Endothelial cell of hepatic sinusoid (primary cell): ENCODE data around the gene NOP56.
"Not testable (repeated sequence)": the region's sequence is repeated elsewhere in the genome, so short reads cannot be mapped to it uniquely, and the experiment has no call there.

Source experiments
- in situ Hi-C: cut with HindIII; loops from 2 replicates; pipeline ENCODE4 v1.10.0; 2017; ENCODE audit warnings: low sequenced_read_pairs

NOP56 gene

DNA sequence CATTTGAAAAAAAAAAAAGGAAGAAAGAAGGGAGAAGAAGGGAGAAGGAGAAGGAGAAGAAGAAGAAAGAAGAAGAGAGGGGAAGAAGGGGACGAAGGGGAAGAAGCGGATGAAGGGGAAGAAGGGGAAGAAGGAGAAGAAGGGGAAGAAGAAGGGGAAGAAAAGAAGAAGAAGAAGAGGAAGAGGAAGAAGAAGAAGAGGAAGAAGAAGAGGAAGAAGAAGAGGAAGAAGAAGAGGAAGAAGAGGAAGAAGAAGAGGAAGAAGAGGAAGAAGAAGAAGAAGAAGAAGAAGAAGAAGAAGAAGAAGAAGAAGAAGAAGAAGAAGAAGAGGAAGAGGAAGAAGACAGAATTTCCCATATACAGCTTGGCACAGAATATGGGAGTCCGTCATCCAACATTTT, 29.6 kb downstream of the NOP56 start:
- in situ Hi-C loops, result not testable (repeated sequence)

DNA sequence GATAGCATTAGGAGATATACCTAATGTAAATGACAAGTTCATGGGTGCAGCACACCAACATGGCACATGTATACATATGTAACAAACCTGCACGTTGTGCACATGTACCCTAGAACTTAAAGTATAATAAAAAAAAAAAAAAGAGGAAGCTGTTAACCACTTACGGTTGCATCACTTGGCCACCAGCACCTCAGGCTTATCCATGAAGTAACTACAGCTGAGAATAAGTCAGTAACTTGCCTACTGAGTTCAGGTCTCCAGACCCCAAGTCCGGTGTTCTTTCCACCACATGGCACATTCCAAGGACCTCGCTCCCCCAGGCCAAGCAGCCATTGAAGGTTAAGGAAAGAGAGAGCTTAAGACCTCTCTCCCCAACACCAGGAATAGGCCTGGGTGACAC, 32.4 kb downstream of the NOP56 start:
- in situ Hi-C loops, result not testable (repeated sequence)

DNA sequence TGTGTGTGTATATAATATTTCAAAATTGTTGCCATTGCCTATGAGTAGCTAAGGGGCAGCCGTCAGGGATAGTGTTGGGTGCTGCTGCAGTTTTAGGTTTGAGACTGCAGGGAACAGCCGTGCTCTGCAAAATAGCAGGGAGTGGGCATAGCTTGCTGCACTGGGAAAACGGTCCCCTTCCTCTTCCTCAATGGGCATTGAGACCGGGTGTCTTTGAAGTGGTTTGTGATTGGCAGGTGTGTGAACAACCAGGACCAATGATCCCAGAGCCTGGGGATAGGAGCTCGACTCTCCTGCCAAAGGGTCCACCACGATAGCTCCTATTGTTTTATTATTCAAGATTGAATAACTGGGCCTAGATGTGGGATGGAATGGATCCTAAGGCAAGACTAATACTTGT, 35.1 kb downstream of the NOP56 start:
- in situ Hi-C loops, result no loop called here

DNA sequence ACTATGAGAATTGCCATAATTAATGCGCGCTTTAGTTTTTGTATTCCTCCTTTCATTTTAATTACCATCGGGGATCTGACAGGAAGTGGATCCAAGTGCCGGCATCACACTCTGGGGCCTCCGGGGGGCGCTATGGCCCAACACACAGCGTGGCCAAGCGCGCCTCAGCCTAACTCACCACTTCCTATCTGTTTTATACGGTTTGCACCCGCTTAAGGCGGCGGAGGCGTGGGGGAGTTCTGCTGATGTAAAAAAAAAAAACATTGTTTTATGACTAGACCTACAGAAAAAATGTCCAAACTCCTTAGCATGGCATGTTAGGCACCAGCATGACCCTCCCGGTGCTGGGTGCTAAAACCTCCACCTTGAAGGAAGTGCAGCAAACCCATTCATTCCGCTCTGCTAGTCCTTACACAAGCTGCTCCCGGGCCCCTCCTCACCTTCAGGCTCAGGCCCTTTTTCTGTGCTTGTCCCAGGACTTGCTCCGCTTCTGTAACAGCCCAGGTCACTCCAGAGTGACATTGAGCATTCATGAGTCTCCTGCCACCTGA, 35.7 kb downstream of the NOP56 start:
- in situ Hi-C loops, result no loop called here

DNA sequence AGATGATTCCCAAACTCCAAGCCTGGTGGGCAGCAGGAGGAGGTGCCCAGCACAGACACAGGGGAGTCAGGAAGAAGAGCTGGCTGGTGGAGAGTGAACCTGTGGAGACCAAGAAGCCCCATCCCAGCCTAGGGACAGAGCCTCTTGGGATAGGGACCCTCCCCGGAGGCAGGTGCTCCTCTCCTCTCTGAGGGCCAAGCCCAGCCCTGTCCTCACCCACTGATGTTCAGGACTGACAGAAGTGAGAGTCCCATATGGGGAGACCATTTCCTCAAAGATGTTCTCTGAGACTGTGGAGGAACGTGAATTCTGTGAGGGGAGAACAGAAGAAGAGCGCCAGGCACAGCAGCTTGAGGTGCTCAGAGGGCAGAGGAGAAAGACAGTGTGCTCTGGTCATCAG, 37.8 kb downstream of the NOP56 start:
- in situ Hi-C loops, result no loop called here

DNA sequence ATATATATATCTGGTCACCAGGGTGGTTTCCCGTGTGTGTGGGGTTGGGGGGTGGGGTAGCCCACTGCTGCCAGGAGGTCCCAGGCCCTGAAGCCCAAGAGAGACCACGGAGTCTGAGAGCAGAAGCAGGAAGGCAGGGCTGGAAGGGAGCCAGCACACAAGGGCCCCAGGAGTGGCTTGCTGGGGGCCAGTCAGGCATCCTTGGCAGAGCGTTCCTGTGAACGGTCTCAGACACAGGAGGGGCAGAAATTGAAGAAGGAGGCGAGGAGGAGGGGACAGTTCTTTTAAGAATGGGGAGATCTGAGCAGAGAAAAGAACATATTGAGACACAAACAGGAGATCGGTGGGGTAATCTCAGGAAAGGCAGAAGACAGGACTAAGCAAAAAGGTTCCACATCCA, 38.3 kb downstream of the NOP56 start:
- in situ Hi-C loops, result no loop called here

DNA sequence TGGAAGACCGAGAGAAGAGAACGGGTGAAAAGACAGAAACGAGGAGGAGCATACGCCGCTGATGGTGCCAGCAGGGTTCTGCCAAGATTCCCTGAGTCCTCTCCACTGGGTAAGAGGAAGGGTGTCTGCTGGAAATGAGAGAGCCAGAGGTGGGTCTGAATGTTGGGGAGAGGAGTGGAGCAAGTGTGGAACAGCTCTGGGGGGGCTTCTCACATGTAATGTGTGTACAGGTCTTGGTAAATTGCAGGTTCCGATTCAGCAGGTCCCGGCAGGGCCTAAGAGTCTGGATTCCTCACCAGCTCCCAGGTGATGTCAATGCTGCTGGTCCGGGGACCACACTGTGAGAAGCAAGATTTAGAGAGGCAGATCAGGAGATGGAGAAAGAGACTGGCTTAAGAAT, 38.7 kb downstream of the NOP56 start:
- in situ Hi-C loops, result no loop called here

DNA sequence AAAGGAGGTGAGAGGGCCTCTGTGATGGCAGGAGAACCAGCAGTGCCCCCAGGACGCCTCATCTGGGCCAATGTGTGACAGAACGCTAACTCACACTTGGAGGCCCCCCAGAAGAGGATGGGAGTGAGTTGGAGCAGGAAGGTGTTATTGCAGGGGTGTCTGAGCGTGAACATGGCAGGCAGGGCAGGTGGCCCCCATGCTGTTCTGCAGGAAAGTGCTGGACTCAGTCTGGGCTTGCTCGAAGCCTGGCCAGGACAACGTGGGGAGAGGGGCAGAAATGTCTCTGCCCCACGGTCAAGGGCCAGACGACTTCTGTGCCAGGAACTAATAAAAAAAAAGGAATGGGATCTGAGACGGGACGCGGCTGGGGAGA, 39.2 kb downstream of the NOP56 start:
- in situ Hi-C loops, result no loop called here

DNA sequence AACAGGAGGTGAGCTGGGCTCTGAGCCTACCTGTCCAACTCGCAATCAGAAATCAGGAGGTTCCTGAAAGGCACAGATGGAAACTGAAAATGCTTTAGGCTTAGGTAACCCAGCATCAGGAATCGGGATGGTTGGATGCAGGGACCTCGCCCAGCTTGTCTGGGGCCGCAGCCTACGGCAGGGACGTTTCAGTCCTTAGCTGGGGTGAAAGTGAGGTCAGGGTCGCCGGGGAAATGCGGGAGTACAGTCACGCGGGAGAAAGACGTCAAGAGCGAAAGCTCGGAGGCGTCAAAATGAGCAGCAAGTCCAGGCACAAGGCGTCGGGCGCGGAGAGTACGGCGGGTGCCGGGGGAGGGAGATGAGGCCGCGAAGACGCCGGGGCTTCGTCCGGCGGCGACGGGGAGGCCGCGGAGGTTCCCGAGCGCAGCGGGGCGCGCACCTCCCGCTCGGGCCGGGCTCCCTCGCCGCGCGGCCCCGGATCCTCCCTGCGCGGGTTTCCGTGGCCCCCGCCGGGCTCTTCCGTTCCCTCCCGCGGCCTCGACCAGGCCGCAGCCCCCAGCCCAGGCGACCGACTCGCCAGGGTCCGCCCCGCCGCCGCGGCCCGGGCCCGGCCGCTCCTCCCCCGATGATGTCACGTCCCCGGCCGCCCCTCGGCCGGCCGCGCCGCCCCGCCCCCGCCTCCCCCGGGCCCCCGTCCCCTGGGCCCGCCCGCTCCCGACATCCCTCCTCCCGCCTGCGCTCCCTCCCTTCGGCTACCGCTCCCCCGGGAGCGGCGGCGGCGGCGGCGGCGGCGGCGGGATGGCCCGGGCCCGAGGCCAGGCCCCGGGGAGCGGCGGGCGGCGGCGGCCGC, 39.8 kb downstream of the NOP56 start, which contains the start of gene EBF4:
Gene EBF4, plus strand, starts transcription at position 745 of the 850 bp plus-strand sequence. CDS start 866 bp downstream, outside the sequence.
- in situ Hi-C loops, result no loop called here

DNA sequence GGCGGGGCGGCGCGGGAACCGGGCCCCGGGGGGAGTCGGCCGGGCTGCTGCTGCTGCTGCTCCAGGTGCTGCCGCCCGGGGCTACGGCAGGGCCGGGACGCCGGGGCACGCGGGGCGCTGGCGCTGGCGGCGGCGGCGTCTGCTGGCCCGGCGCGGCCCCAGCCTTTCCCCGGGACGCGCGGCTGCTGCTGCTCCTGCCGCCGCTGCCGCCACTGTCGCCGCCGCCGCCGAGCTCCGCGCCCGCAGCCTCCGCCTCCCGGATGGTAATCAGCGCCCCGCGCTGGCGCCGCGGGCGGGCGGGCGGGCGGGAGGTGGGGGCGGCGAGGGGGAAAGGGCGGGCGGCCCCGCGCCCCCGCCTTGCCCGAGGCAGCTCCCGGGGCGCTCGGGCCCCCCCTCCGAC, 40.5 kb downstream of the NOP56 start:
- in situ Hi-C loops, result no loop called here

DNA sequence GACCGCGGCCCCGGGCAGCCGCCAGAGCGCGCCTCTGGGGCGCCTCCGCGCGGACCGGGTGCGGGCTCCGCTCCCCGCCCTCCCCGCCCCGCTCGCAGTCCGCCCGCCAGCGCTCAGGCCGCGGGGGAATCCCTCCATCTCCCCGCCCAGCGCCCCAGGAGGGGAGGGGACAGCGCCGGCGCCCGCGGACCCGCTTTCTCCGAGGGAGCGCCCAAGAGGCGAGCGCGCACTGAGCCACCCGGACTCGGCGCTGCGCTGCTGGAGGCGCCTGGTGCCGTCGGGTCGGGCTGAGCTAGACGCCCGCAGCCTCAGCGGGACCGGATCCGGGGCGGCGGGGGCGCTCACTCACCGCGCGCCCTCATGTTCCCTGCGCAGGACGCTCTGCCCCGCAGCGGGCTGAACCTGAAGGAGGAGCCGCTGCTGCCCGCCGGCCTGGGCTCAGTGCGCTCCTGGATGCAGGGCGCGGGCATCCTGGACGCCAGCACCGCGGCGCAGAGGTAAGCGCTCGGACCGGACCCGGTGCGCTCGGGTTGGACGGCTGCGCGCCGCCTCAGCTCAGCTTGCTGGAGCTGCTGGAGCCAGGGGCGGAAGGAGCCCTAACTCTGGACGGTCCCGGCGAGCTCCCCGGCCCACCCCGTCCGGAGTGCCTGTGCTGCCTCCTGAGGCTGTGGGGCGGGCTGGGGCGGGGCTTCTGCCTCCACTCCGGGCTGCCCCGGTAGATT, 41.0 kb downstream of the NOP56 start:
- in situ Hi-C loops, result no loop called here

DNA sequence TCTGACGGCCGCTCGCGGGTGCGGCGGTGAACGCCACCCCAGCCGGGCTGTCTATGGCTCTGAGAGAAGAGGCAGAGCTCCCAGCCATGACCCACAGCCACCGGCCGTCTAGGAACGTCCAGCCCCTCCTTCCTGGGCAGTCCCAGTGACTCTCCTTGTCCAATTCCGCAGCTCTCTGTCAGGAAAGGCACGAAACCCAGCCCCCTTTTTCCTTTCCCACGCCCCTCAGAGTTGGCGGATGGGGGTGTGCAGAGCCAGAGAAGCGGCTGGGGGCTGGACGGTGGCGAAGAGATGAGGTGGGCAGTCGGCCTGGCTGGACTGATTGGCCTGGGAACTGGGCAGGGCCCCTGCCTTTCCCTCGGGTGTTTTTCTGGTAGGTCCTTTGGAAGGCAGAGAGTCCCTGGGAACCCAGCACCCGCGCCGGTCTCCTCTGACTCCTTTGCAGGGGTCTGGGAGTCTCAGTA, 41.6 kb downstream of the NOP56 start:
- in situ Hi-C loops, result no loop called here

DNA sequence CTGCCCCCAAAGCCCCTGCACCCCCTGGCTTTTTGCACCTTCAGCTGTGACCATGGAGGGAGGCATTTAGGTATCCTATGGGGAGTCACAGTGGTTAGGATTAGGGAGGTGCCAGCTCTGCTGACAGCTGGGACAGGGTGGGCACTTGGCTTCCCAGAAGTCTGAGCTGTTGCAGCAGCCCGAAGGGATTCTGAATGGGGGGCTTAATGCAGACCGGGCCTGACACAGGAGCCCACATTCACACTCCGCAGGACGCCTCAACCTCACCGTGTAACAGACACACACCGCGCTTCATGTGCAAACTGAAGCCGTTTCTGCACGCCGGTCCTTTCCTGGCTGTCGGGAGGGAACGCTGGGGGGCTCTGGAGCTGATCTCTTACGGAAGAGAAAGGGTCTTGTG, 42.1 kb downstream of the NOP56 start:
- in situ Hi-C loops, result no loop called here

DNA sequence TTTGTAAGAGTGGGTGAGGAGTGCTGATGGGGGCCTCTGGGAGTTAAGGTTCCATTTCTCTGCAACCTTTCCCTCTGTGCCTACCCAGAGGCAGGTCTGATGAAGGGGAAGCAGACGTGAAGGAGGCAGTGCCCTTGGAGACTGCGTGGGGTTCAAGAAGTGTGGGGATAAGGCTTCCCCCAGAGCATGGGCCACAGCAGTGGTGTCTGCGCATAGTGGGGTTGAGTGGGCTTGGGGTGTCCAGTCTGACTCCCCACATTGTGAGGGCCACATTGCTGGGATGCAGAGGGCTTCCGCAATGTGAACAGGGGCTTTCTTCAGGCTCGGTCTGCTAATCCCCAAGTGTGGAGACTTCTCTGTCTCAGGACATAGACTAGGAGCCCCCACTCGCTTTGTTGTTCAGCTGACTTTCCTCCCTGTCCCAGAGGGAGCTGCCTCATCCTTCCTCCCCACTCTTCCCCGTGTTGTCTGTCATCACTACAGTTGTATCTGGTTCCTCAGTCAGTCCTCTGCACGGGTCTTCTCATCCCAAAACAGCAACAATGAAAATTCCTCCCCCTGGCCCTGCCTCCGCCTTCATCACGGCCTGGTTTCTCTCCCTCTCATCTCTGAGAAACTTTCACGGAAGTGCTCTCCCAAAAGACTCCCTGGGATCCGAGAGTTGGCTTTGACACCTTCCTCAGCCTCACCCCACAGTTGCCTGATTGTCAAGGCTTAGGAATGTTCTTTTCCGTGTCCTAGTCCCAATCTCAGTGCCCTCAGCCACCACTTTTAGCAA, 43.0 kb downstream of the NOP56 start:
- in situ Hi-C loops, result no loop called here

DNA sequence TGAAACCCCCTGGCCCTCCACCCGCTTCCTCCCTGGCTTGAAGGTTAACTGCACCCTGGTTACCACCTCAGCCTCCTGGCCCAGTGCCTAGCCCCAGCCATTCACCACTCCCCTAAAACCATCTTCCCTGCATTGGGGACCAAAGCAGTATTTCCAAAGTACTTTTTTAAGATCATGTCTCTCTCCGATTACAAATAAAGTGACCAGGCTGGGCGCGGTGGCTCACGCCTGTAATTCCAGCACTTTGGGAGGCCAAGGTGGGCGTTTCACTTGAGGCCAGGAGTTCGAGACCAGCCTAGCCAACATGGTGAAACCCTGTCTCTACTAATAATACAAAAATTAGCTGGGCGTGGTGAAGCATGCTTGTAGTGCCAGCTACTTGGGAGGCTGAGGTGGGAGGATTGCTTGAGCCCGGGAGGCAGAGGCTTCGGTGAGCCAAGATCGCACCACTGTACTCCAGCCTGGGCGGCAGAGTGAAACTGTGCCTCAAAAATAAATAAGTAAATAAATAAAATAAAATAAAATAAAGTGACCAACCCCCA, 43.6 kb downstream of the NOP56 start:
- in situ Hi-C loops, result not testable (repeated sequence)

DNA sequence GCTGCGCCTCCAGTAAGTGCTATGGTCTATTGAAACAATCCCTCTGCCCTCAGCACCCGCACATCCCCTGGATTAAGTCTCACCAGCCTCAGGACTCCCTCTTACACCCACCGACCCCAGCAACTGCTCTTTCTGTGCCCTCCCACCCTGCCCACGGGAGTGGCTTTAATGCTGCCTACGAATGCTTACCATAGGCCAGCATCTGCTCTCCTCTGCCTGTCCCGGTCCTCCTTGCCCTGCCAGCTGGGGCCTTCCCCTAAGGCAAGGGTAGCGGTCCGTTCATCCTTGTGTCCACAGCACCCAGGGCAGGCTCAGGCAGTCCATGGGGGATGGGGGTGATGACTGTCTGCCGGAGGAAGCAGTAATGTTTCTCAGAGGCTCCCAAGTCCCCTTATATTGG, 44.2 kb downstream of the NOP56 start:
- in situ Hi-C loops, result no loop called here

DNA sequence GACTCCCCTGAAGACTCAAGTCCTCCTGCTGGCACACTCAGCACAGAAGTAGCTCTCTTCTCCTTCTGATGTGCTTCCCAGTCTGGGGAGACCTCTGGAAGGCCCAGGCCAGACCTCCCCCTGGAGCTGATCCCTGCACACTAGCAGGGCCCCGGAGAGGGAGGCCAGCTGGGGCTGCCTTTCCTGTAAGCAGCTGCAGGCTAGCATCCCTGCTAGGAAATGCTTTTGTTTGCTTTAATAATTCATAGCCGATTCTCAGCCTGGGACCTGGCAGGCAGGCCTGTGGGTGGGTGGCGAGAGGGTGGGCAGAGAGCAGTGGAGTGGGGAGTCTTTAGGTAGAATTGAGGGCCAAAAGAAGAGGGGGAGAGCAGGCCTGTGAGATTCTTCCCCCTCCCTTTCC, 45.3 kb downstream of the NOP56 start:
- in situ Hi-C loops, result no loop called here

DNA sequence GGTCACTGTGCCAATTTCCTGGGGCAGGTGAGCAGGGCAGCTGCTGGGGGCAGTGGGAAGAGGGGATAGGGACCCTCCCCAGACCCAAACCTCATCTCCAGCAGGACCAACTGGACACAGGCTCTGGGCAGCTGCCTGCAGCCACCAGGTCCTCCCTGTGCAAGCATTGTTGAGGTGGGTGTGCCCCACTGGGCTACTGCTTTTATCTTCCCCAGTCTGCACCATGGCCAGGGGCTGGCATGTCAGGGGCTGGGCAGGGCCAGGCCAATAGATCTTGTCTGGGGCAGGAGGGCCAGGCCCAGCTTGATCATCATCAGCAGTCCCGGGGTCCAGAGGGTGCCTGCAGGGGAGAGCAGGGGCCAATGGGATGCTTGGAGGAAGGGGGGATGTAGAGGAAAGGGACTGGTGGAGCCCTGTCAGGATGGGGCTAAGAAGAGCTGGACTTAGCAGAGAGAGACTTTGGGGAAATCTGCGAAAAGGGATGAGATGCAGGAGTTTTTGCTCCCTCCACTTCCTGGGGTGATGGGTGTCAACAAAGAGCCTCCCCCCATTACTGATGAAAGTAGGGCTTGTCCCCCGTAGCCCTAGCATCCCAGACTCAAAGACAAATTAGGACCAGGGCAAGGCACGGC, 45.9 kb downstream of the NOP56 start:
- in situ Hi-C loops, result no loop called here

DNA sequence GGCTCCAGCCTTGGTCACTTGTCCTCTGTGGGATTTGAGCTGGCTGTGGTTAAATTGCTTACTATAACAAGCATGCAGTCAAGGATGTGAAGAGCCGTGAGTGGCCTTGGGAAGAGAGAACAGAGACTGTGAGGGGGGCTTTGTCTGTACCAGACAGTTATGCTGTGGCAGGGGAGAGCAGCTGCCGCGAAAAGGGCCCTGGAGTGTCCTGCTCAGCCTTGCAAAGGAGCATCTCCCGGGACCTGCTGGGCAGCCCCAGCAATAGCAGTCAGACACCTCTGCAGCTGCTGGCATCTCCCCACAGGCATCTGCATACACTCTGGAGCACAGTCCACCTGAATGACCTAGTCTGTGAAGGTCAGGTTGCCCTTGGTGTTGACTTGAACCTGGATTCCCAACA, 46.5 kb downstream of the NOP56 start:
- in situ Hi-C loops, result no loop called here

DNA sequence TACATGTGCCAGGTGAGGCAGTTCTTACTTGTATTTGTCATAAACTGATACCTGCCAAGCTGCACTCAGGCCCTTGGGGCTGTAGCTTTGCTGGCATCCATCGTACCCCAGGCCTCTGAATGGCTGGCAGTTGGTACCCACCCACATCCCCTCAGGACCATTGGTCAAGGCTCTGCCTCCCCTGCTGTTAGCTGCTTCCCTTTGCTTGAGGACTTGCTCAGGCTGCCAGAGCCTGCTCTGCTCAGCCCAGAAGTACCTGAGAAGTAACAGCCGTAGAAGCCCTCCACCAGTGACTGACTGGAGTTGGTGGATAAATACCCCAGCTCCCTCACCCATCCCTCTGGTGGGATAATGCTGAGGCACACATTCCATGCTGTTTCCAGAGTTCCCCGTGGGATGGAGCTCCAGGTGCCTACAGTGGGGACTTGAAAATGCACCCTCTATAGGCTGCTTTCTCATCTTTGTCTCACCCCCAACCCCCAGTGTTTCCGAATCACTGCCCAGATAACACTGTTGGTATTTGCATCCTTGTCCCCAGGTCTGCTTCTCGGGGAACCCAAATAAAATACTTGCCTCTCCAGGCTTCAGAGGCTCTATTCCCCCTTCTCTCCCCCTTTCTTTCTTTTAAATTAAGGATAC, 47.5 kb downstream of the NOP56 start:
- in situ Hi-C loops, result no loop called here
